Heart right ventricle (tissue), 16 donors: ENCODE measurements around the gene TMEM87B. TPM values are rescaled to one million over a fixed set of nuclear protein-coding genes. Genes with fewer than 3 reads are reported as not detected.

Experiments used
- ATAC-seq, 8 donors: fragments of 200-7000 bp; cut with Tn5 transposase; one replicate each; pipeline ENCODE4 v1.9.1; 2020; ENCODE audit warnings: mild to moderate bottlenecking in 8 of 8, moderate library complexity in 8 of 8, moderate number of reproducible peaks in 1 of 8
- DNase-seq, 2 donors: peaks; one replicate each; pipeline ENCODE4 v3.0.0-alpha.2; 2020
- H3K27ac ChIP-seq, 10 donors: fragments of 200-600 bp; sonication (generic) in 2 of 10; one replicate each; pipeline versions ENCODE4 v1.5.0 to v1.8.0; 2020 to 2022; ENCODE audit warnings: mild to moderate bottlenecking in 3 of 10
- H3K27me3 ChIP-seq, 7 donors: fragments of 200-600 bp; one replicate each; pipeline ENCODE4 v1.8.0; 2021 to 2022; ENCODE audit warnings: mild to moderate bottlenecking in 2 of 7
- H3K36me3 ChIP-seq, 9 donors: fragments of 200-600 bp; sonication (generic) in 1 of 9; one replicate each; pipeline versions ENCODE4 v1.5.0 to v1.8.0; 2020 to 2022; ENCODE audit warnings: mild to moderate bottlenecking in 2 of 9
- H3K4me1 ChIP-seq, 9 donors: fragments of 200-600 bp; sonication (generic) in 1 of 9; one replicate each; pipeline versions ENCODE4 v1.5.0 to v1.8.0; 2020 to 2022; ENCODE audit warnings: mild to moderate bottlenecking in 4 of 9
- H3K4me3 ChIP-seq, 10 donors: fragments of 200-600 bp; sonication (generic) in 2 of 10; one replicate each; pipeline versions ENCODE4 v1.5.0 to v1.8.0; 2020 to 2022; ENCODE audit warnings: mild to moderate bottlenecking in 7 of 10, moderate library complexity in 2 of 10
- H3K9me3 ChIP-seq, 11 donors: fragments of 200-600 bp in 10 of 11; sonication (generic) in 2 of 11; one replicate each; pipeline versions ENCODE4 v1.5.0 to v1.8.0; 2013 to 2022; ENCODE audit warnings: mild to moderate bottlenecking in 2 of 11, control low read depth in 1 of 11, moderate library complexity in 1 of 11
- WGBS, 2 donors: extraction: QIAGEN DNeasy Blood & Tissue Kit; methylation state at CpG; one replicate each; pipeline ENCODE4 v1.1.7; 2013; ENCODE audit warnings: inconsistent platforms in 1 of 2; 5-methylcytosine and 5-hydroxymethylcytosine counted together
- intact Hi-C, 10 donors: fragments of 100-400 bp; cut with DNase I; formaldehyde crosslinking; loops; one replicate each; pipeline versions ENCODE4 v1.11.1 to v1.14.2; 2022
- polyA plus RNA-seq, 2 donors: library from polyadenylated mRNA; stranded (reverse); fragments of 200-250 nt; gene quantifications; one replicate each; pipeline ENCODE4 v1.2.3, GENCODE V29; 2013
- total RNA-seq, 10 donors: library from RNA; stranded (reverse); fragmentation: NEBNext Ultra II Directional in 3 of 10; extraction: Animal tissue kit (Norgen Biotek cat#: 25700) in 3 of 10; gene quantifications; one replicate each; pipeline versions ENCODE4 v1.2.1 to v1.2.4, GENCODE V29; 2021 to 2023
- TF ChIP-seq, protein P1 (sequence below), 9 donors: fragments of 200-600 bp; sonication (generic) in 2 of 9; IDR thresholded peaks; one replicate each; pipeline versions ENCODE4 v1.5.0 to v1.8.0; 2021 to 2022; ENCODE audit warnings: antibody characterized with exemption in 9 of 9, mild to moderate bottlenecking in 5 of 9, moderate library complexity in 1 of 9
- donor health status: Arrhythmogenic right ventricular cardiomyopathy.
- donor health status: ischemic (EF 13 %, LVEDD 7.1; RV severe dilation, severe dysfunction).
- donor health status: healthy with polysubstance abuse.
- donor health status: DM: no; HTN: yes; CAD: no.
- donor health status: DM: no; HTN: no; CAD: no.
- donor health status: ischemic (EF 25% LVEDD 6.9; RV normal size, moderate dysfunction).
- donor health status: ischemic (EF 25% LVEDD 5.7; RV mildly dilated, moderate dysfunction).
- donor health status: healthy.
- donor health status: DM: yes; HTN: yes; CAD: no.
- donor health status: Ischemic cardiomyopathy.
- donor health status: ischemic (EF 35%, LVEDD 5.7; RV mildly dilated, moderate dysfunction).
- donor health status: nonischemic (EF 11% LVEDD 7.7; RV severe dilation, severe dysfunction).
- donor health status: DM: yes; HTN: yes; CAD: no.
- donor health status: PGD.
- donor health status: ischemic (EF 29% LVEDD 5.4; RV normal size, mild dysfunction).
- donor health status: nonischemic (EF 23%, LVEDD 6.1; RV moderate dilation, normal function).

The TMEM87B gene
- total and polyA plus RNA-seq, 12 donors = 4.4 to 11.1 (median 5.7) TPM

GRCh38 chr2:112032224-112032586 is 22.9 kb upstream of the TMEM87B start:
- Histone ChIP-seq H3K27ac (peak overlapping the region in 5 of 10 donors; percentile 16 to 77 (median 25)), H3K27me3 (no peaks in the 10 kb centered on the region), H3K36me3 (peaks cover 0 to 19% (median 0%) of the 10 kb centered on the region in 9 donors), H3K4me3 (peak overlapping the region in 1 of 10 donors; percentile 8), H3K9me3 (no peaks in the 10 kb centered on the region), H3K4me1 (peaks cover 0 to 37% (median 11%) of the 10 kb centered on the region in 9 donors)
- DNase-seq = no peak
- WGBS, 2 donors = 64 to 69% methylated on average over 4 of the region's 4 CpGs
- intact Hi-C loops = loop anchor here in 1 of 10 donors (10.0 kb wide), 1 partner anchor 47 kb away; no protein-coding TSS in a partner anchor
- TF ChIP-seq, protein P1, sequence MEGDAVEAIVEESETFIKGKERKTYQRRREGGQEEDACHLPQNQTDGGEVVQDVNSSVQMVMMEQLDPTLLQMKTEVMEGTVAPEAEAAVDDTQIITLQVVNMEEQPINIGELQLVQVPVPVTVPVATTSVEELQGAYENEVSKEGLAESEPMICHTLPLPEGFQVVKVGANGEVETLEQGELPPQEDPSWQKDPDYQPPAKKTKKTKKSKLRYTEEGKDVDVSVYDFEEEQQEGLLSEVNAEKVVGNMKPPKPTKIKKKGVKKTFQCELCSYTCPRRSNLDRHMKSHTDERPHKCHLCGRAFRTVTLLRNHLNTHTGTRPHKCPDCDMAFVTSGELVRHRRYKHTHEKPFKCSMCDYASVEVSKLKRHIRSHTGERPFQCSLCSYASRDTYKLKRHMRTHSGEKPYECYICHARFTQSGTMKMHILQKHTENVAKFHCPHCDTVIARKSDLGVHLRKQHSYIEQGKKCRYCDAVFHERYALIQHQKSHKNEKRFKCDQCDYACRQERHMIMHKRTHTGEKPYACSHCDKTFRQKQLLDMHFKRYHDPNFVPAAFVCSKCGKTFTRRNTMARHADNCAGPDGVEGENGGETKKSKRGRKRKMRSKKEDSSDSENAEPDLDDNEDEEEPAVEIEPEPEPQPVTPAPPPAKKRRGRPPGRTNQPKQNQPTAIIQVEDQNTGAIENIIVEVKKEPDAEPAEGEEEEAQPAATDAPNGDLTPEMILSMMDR (IDR thresholded peaks at IDR 0.05) = no peak
- ATAC-seq = peak in 5 of 8 donors; percentile 10 to 56 (median 41)

- intact Hi-C loops = loop anchor here in 1 of 10 donors (10.0 kb wide), 1 partner anchor 48 kb away; no protein-coding TSS in a partner anchor
- TF ChIP-seq, protein P1 (IDR thresholded peaks at IDR 0.05) = peak in 2 of 9 donors; percentile 8 to 27
- peaks cover 0 to 37% (median 11%) of the 10 kb centered on the region in 9 donors for H3K4me1 ChIP-seq
- peaks cover 0 to 4% (median 0%) of the 10 kb centered on the region in 11 donors for H3K9me3 ChIP-seq
- DNase-seq (peak in 1 of 2 donors; percentile 32), ATAC-seq (peak in 7 of 8 donors; percentile 29 to 65 (median 56))
- whole genome bisulfite sequencing, 2 donors = 60 to 64% methylated on average over 4 of the region's 4 CpGs
- H3K4me3 ChIP-seq = no peak overlapping the region
- peak overlapping the region in 3 of 10 donors; percentile 24 to 77 (median 25) for H3K27ac ChIP-seq
- no peaks in the 10 kb centered on the region for H3K27me3 ChIP-seq
- H3K36me3 ChIP-seq = peaks cover 0 to 15% (median 0%) of the 10 kb centered on the region in 9 donors
Measured at GRCh38 chr2:112032689-112033465, 22.2 kb upstream of the TMEM87B start.

DNA sequence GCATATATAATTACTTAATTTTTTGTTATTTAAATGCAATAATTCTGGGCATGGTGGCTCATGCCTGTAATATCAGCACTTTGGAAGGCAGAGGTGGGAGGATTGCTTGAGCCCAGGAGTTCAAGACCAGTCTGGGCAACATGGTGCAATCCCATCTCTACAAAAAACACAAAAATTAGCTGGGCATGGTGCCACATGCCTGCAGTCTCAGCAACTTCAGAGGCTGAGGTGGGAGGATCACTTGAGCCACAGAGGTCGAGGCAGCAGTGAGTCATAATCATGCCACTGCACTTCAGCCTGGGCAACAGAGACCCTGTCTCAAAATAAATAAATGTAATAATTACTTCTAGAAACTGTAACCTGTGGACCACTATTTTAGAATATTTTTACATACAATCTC is 21.5 kb upstream of the TMEM87B start:
- no peaks in the 10 kb centered on the region for H3K27me3 ChIP-seq
- no peak overlapping the region for H3K4me3 ChIP-seq
- ATAC-seq (no peak), DNase-seq (no peak)
- 58 to 82% methylated on average over 1 of the region's 1 CpG for WGBS, 2 donors
- TF ChIP-seq, protein P1 (IDR thresholded peaks at IDR 0.05) = no peak
- H3K27ac ChIP-seq = peak overlapping the region in 2 of 10 donors; percentile 24 to 68
- H3K9me3 ChIP-seq = peaks cover 0 to 4% (median 0%) of the 10 kb centered on the region in 11 donors
- intact Hi-C loops = loop anchor here in 1 of 10 donors (10.0 kb wide), 1 partner anchor 49 kb away; no protein-coding TSS in a partner anchor
- peaks cover 0 to 10% (median 0%) of the 10 kb centered on the region in 9 donors for H3K36me3 ChIP-seq
- H3K4me1 ChIP-seq = peaks cover 0 to 37% (median 11%) of the 10 kb centered on the region in 9 donors

DNA sequence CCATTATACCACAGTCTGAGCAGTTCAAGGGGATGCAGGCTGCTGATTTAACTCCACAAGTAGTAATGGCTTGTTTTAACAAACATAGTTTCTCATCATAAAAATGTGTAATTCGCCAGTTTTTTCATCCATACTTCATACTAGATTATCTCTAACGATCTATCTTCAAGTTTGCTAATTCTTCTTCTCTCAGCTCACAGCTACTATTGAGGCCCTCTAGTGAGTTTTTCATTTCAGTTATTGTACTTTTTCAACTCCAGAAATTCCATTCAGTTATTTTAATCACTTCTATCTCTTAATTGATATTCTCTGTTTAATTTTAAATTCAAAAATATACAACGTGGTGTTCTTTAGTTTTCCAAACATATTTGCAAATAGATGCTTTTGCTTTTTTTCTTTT is 20.1 kb upstream of the TMEM87B start:
- DNase-seq = no peak
- Histone ChIP-seq H3K4me1 (peaks cover 0 to 37% (median 11%) of the 10 kb centered on the region in 9 donors), H3K9me3 (peaks cover 0 to 4% (median 0%) of the 10 kb centered on the region in 11 donors), H3K4me3 (no peak overlapping the region), H3K27me3 (no peaks in the 10 kb centered on the region), H3K36me3 (no peaks in the 10 kb centered on the region), H3K27ac (no peak overlapping the region)
- TF ChIP-seq, protein P1 (IDR thresholded peaks at IDR 0.05) = no peak
- 71 to 81% methylated on average over 3 of the region's 3 CpGs for WGBS, 2 donors
- ATAC-seq = no peak
- intact Hi-C loops = loop anchor here in 1 of 10 donors (10.0 kb wide), 1 partner anchor 50 kb away; no protein-coding TSS in a partner anchor
